Activated T-cell treated with anti-CD3 and anti-CD28 coated beads, Interleukin-2, amount 50 U/mL, for 4 hours (primary cell): ENCODE measurements around the gene BPIFB4. TPM values are rescaled to one million over a fixed set of nuclear protein-coding genes. Genes with fewer than 3 reads are reported as not detected.
"Not testable (repeated sequence)": the region's sequence is repeated elsewhere in the genome, so short reads cannot be mapped to it uniquely, and the experiment has no call there.

Experiments
- ATAC-seq, 2 donors: fragments of 200-7000 bp; cut with Tn5 transposase; one replicate each; pipeline ENCODE4 v1.10.0; 2021
- DNase-seq: peaks from one replicate; pipeline ENCODE4 v3.0.0-alpha.2; 2020
- H3K27me3 Mint-ChIP-seq: one replicate; pipeline ENCODE4 v1.8.0; 2021; ENCODE audit warnings: low read depth, mixed read lengths
- H3K36me3 Mint-ChIP-seq: one replicate; pipeline ENCODE4 v1.8.0; 2022; ENCODE audit warnings: mixed read lengths; ENCODE audit not compliant: insufficient read depth
- H3K4me1 Mint-ChIP-seq: one replicate; pipeline ENCODE4 v1.8.0; 2021; ENCODE audit warnings: low read depth, mixed read lengths
- H3K4me3 Mint-ChIP-seq: one replicate; pipeline ENCODE4 v1.8.0; 2021; ENCODE audit warnings: mild to moderate bottlenecking, moderate library complexity, mixed read lengths
- H3K9me3 Mint-ChIP-seq: one replicate; pipeline ENCODE4 v1.8.0; 2021; ENCODE audit warnings: mixed read lengths
- total RNA-seq, 3 donors: library from RNA; stranded (reverse); gene quantifications; one replicate each; pipeline ENCODE4 v1.2.1, GENCODE V29; 2021

BPIFB4 gene
- not detected for total RNA-seq

- ATAC-seq (no peak), DNase-seq (no peak)
- Mint-ChIP-seq H3K27me3 (no peaks in the 10 kb centered on the region), H3K36me3 (no peaks in the 10 kb centered on the region), H3K4me3 (no peak within 1 kb of the TSS), H3K4me1 (peaks cover 3% of the 10 kb centered on the region), H3K9me3 (no peaks in the 10 kb centered on the region)
These were observed at the start of gene BPIFB4 for GRCh38 chr20:33079259-33079658. Gene BPIFB4 (plus strand): TSS chr20:33079643. CDS start chr20:33081527, 1,884 bp downstream.

GRCh38 chr20:33030076-33030475, 49.4 kb upstream of the BPIFB4 start:
- H3K27me3 Mint-ChIP-seq = no peaks in the 10 kb centered on the region
- no peaks in the 10 kb centered on the region for H3K4me1 Mint-ChIP-seq
- ATAC-seq (no peak), DNase-seq (no peak)
- H3K9me3 Mint-ChIP-seq = no peaks in the 10 kb centered on the region
- no peak overlapping the region for H3K4me3 Mint-ChIP-seq
- no peaks in the 10 kb centered on the region for H3K36me3 Mint-ChIP-seq

GRCh38 chr20:33030569-33030968, 48.9 kb upstream of the BPIFB4 start:
- no peaks in the 10 kb centered on the region for H3K27me3 Mint-ChIP-seq
- no peak overlapping the region for H3K4me3 Mint-ChIP-seq
- no peak for ATAC-seq
- H3K36me3 Mint-ChIP-seq = no peaks in the 10 kb centered on the region
- no peaks in the 10 kb centered on the region for H3K4me1 Mint-ChIP-seq
- no peak for DNase-seq
- H3K9me3 Mint-ChIP-seq = no peaks in the 10 kb centered on the region

- Mint-ChIP-seq H3K27me3 (no peaks in the 10 kb centered on the region), H3K36me3 (no peaks in the 10 kb centered on the region), H3K9me3 (no peaks in the 10 kb centered on the region), H3K4me3 (no peak within 1 kb of the TSS), H3K4me1 (no peaks in the 10 kb centered on the region)
- no peak for ATAC-seq
- no peak for DNase-seq
These were observed 47.9 kb upstream of the BPIFB4 start, which contains the start of gene BPIFB6 for GRCh38 chr20:33031531-33031930. Gene BPIFB6 (plus strand): TSS chr20:33031648. CDS start chr20:33031648, 0 bp downstream.

- ATAC-seq = no peak
- no peak overlapping the region for H3K4me3 Mint-ChIP-seq
- no peaks in the 10 kb centered on the region for H3K27me3 Mint-ChIP-seq
- no peaks in the 10 kb centered on the region for H3K9me3 Mint-ChIP-seq
- no peaks in the 10 kb centered on the region for H3K36me3 Mint-ChIP-seq
- DNase-seq = no peak
- H3K4me1 Mint-ChIP-seq = no peaks in the 10 kb centered on the region
These were observed 46.9 kb upstream of the BPIFB4 start for GRCh38 chr20:33032555-33032954.

GRCh38 chr20:33033381-33033780, 46.1 kb upstream of the BPIFB4 start:
- Mint-ChIP-seq H3K4me3 (no peak overlapping the region), H3K9me3 (no peaks in the 10 kb centered on the region), H3K4me1 (no peaks in the 10 kb centered on the region), H3K36me3 (no peaks in the 10 kb centered on the region), H3K27me3 (no peaks in the 10 kb centered on the region)
- DNase-seq (no peak), ATAC-seq (no peak)

- ATAC-seq = no peak
- Mint-ChIP-seq H3K9me3 (no peaks in the 10 kb centered on the region), H3K27me3 (no peaks in the 10 kb centered on the region), H3K4me3 (no peak overlapping the region), H3K4me1 (no peaks in the 10 kb centered on the region), H3K36me3 (no peaks in the 10 kb centered on the region)
- DNase-seq = no peak
These were observed 45.3 kb upstream of the BPIFB4 start for GRCh38 chr20:33034115-33034514.

GRCh38 chr20:33034901-33035492, 44.4 kb upstream of the BPIFB4 start:
- Mint-ChIP-seq H3K27me3 (no peaks in the 10 kb centered on the region), H3K9me3 (no peaks in the 10 kb centered on the region), H3K4me1 (no peaks in the 10 kb centered on the region), H3K36me3 (no peaks in the 10 kb centered on the region), H3K4me3 (no peak overlapping the region)
- ATAC-seq = no peak
- DNase-seq = no peak

GRCh38 chr20:33037456-33037855, 42.0 kb upstream of the BPIFB4 start:
- H3K27me3 Mint-ChIP-seq = no peaks in the 10 kb centered on the region

GRCh38 chr20:33038243-33038642, 41.2 kb upstream of the BPIFB4 start:
- no peaks in the 10 kb centered on the region for H3K4me1 Mint-ChIP-seq
- no peak for ATAC-seq
- no peaks in the 10 kb centered on the region for H3K36me3 Mint-ChIP-seq
- no peak overlapping the region for H3K4me3 Mint-ChIP-seq
- H3K27me3 Mint-ChIP-seq = no peaks in the 10 kb centered on the region
- H3K9me3 Mint-ChIP-seq = no peaks in the 10 kb centered on the region
- DNase-seq = no peak

More at GRCh38 chr20:33037456-33037855, 42.0 kb upstream of the BPIFB4 start:
- ATAC-seq = no peak
- Mint-ChIP-seq H3K9me3 (no peaks in the 10 kb centered on the region), H3K4me3 (no peak overlapping the region), H3K36me3 (no peaks in the 10 kb centered on the region), H3K4me1 (no peaks in the 10 kb centered on the region)
- DNase-seq = no peak

GRCh38 chr20:33042430-33042829, 37.0 kb upstream of the BPIFB4 start:
- Mint-ChIP-seq H3K9me3 (peaks cover 20% of the 10 kb centered on the region), H3K4me3 (no peak overlapping the region), H3K36me3 (peaks cover 6% of the 10 kb centered on the region), H3K4me1 (no peaks in the 10 kb centered on the region), H3K27me3 (no peaks in the 10 kb centered on the region)
- ATAC-seq (no peak), DNase-seq (no peak)

- Mint-ChIP-seq H3K27me3 (no peaks in the 10 kb centered on the region), H3K36me3 (peaks cover 6% of the 10 kb centered on the region), H3K9me3 (peaks cover 20% of the 10 kb centered on the region), H3K4me3 (no peak overlapping the region), H3K4me1 (no peaks in the 10 kb centered on the region)
- no peak for DNase-seq
- no peak for ATAC-seq
These were observed 36.3 kb upstream of the BPIFB4 start for GRCh38 chr20:33042983-33043730.

- Mint-ChIP-seq H3K9me3 (peaks cover 20% of the 10 kb centered on the region), H3K27me3 (no peaks in the 10 kb centered on the region), H3K4me1 (no peaks in the 10 kb centered on the region), H3K4me3 (no peak overlapping the region), H3K36me3 (peaks cover 6% of the 10 kb centered on the region)
- ATAC-seq (no peak), DNase-seq (no peak)
These were observed 35.7 kb upstream of the BPIFB4 start for GRCh38 chr20:33043731-33044181.

- not testable (repeated sequence) for H3K36me3 Mint-ChIP-seq, H3K4me1 Mint-ChIP-seq, H3K4me3 Mint-ChIP-seq, ATAC-seq, DNase-seq, H3K27me3 Mint-ChIP-seq
- H3K9me3 Mint-ChIP-seq = peaks cover 20% of the 10 kb centered on the region
These were observed 34.2 kb upstream of the BPIFB4 start for GRCh38 chr20:33045129-33045721.

- DNase-seq = no peak
- Mint-ChIP-seq H3K9me3 (peaks cover 20% of the 10 kb centered on the region), H3K4me1 (no peaks in the 10 kb centered on the region), H3K27me3 (no peaks in the 10 kb centered on the region), H3K4me3 (no peak overlapping the region), H3K36me3 (peaks cover 6% of the 10 kb centered on the region)
- no peak for ATAC-seq
These were observed 33.0 kb upstream of the BPIFB4 start for GRCh38 chr20:33046412-33046811.
